CD4-positive, alpha-beta T cell (primary cell): ENCODE results near the gene NAV2. TPM values are rescaled to one million over a fixed set of nuclear protein-coding genes. Genes with fewer than 3 reads are reported as not detected.

Experiments used
- ATAC-seq: fragments of 200-7000 bp; cut with Tn5 transposase; one replicate; pipeline ENCODE4 v1.10.0; 2022; ENCODE audit warnings: mild to moderate bottlenecking; ENCODE audit not compliant: poor library complexity
- CTCF ChIA-PET: fragments of 350-600 bp; sonication (Branson Sonifier 250); formaldehyde crosslinking; loops from one replicate; lab custom pipeline; 2021; ENCODE audit warnings: antibody characterized with exemption, inconsistent platforms; lab: Charles Lee
- POLR2A ChIA-PET: fragments of 350-600 bp; sonication (Branson Sonifier 250); formaldehyde crosslinking; loops from one replicate; lab custom pipeline; 2021; ENCODE audit warnings: antibody characterized with exemption, inconsistent platforms; lab: Charles Lee
- DNase-seq, 14 experiments: peaks; one replicate each; pipeline ENCODE4 v3.0.0-alpha.2; 2013 to 2020; ENCODE audit warnings: mixed read lengths in 2 of 14
- H3K27ac ChIP-seq, 2 donors: one replicate each; pipeline versions ENCODE4 v1.5.1 to v1.7.0; 2013; ENCODE audit warnings: low read length in 2 of 2, low read depth in 1 of 2, mild to moderate bottlenecking in 1 of 2
- H3K27me3 ChIP-seq, 2 experiments: 1 replicate in 1 of 2; 2 replicates in 1 of 2; pipeline versions ENCODE4 v1.6.1 to v1.7.0; 2013; ENCODE audit warnings: low read length in 2 of 2, control low read depth in 1 of 2, mild to moderate bottlenecking in 1 of 2, moderate library complexity in 1 of 2; ENCODE audit not compliant: insufficient read depth in 2 of 2, control insufficient read depth in 1 of 2
- H3K36me3 ChIP-seq: one replicate; pipeline ENCODE4 v1.6.1; 2013; ENCODE audit warnings: low read length, control low read depth; ENCODE audit not compliant: insufficient read depth
- H3K4me1 ChIP-seq: one replicate; pipeline ENCODE4 v1.6.1; 2013; ENCODE audit warnings: low read length, control low read depth; ENCODE audit not compliant: insufficient read depth
- H3K4me3 ChIP-seq: one replicate; pipeline ENCODE4 v1.5.1; 2013; ENCODE audit warnings: mild to moderate bottlenecking, low read length, moderate library complexity
- H3K9me3 ChIP-seq, 2 experiments: 1 replicate in 1 of 2; 2 replicates in 1 of 2; pipeline versions ENCODE4 v1.6.1 to v1.7.0; 2013; ENCODE audit warnings: low read length in 2 of 2, mild to moderate bottlenecking in 2 of 2, control low read depth in 1 of 2, moderate library complexity in 1 of 2; ENCODE audit not compliant: control insufficient read depth in 1 of 2, insufficient read depth in 1 of 2
- H3K27ac Mint-ChIP-seq: one replicate; pipeline ENCODE4 v1.8.0; 2020; ENCODE audit warnings: mixed read lengths
- H3K27me3 Mint-ChIP-seq: one replicate; pipeline ENCODE4 v1.8.0; 2021; ENCODE audit warnings: mixed read lengths
- H3K36me3 Mint-ChIP-seq: one replicate; pipeline ENCODE4 v1.8.0; 2021; ENCODE audit warnings: low read depth, mixed read lengths
- H3K4me1 Mint-ChIP-seq: one replicate; pipeline ENCODE4 v1.8.0; 2021; ENCODE audit warnings: low read depth, mixed read lengths
- H3K4me3 Mint-ChIP-seq: one replicate; pipeline ENCODE4 v1.8.0; 2020; ENCODE audit warnings: mild to moderate bottlenecking, mixed read lengths
- H3K9me3 Mint-ChIP-seq: one replicate; pipeline ENCODE4 v1.8.0; 2020; ENCODE audit warnings: mixed read lengths
- CTCF ChIP-seq: fragments of 200-600 bp; IDR thresholded peaks from one replicate; pipeline ENCODE4 v1.8.0; 2022; ENCODE audit warnings: antibody characterized with exemption, mild to moderate bottlenecking
- intact Hi-C, 2 experiments: fragments of 100-400 bp; cut with DNase I in 1 of 2; cut with micrococcal nuclease in 1 of 2; formaldehyde crosslinking; loops; one replicate each; pipeline versions ENCODE4 v1.15.1 to v1.9.0; 2023 to 2025; cut with DNase I, micrococcal nuclease
- total RNA-seq, 174 experiments: library from RNA in 2 of 174; stranded (reverse) in 2 of 174; gene quantifications; one replicate each; pipeline ENCODE4 v1.2.3 and lab custom pipeline; 2021 to 2026

Gene NAV2
- total RNA-seq, 2 experiments from 2014 or later = 0.55 to 0.64 TPM

DNA sequence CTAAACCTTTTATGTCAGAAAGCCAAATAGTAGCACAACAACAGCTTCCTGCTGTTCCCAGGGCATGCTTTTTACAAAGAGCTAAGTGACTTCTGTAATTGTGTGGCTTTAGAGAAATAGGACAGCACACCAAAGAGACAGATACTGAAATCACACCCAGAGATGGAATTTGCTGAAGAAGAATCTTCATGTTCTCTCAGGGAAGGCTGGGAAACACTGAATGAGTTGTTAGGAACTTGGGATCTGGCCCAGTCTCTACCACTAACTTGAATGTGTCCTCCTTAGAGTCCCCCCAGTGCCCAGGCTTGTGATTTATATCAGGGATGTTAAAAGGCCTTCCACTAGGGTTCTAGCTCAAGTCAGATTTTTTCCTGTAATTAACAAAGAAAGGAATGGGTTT, 272.5 kb downstream of the NAV2 start:
- Histone ChIP-seq H3K36me3 (no peaks in the 10 kb centered on the region), H3K27me3 (no peaks in the 10 kb centered on the region), H3K4me1 (no peaks in the 10 kb centered on the region), H3K4me3 (no peak overlapping the region), H3K9me3 (no peaks in the 10 kb centered on the region), H3K27ac (no peak overlapping the region)
- Mint-ChIP-seq H3K4me3 (no peak overlapping the region), H3K27ac (no peak overlapping the region), H3K27me3 (no peaks in the 10 kb centered on the region), H3K36me3 (no peaks in the 10 kb centered on the region), H3K4me1 (no peaks in the 10 kb centered on the region), H3K9me3 (no peaks in the 10 kb centered on the region)
- intact Hi-C loops = no loop called here
- DNase-seq = no peak
- POLR2A ChIA-PET = no interaction called here
- TF ChIP-seq CTCF = no peak
- ATAC-seq = no peak
- CTCF ChIA-PET = interaction anchor here (0.6 kb wide), 1 partner anchor 210 kb away, joined by 3 read pairs; no protein-coding TSS in a partner anchor

DNA sequence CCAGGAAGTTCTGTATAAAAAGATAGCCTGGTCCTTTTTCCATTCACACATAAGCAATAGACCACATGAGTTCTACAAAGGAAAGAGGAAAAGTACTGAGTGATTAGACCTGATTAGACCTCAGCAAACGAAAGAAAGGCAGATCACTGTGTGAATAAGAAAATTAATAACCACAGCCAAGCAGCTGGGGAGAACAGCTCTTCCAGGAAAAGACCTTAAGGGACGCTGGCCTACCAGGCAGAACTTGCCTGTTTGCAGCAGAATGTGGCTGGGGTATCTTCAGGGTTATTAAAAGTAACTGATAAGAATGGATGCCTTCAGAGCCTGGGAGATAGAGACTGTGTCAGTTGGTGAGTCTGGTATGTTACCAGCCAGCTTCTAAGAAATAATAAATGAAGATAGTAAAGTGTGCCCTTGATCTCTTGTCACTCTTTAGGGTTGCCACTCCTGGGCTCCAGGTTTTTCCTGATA, 274.7 kb downstream of the NAV2 start:
- ChIA-PET CTCF (no interaction called here), POLR2A (no interaction called here)
- Histone ChIP-seq H3K27ac (no peak overlapping the region), H3K9me3 (no peaks in the 10 kb centered on the region), H3K4me1 (no peaks in the 10 kb centered on the region), H3K4me3 (no peak overlapping the region), H3K27me3 (no peaks in the 10 kb centered on the region), H3K36me3 (no peaks in the 10 kb centered on the region)
- no peak for DNase-seq
- H3K4me3 Mint-ChIP-seq = no peak overlapping the region
- H3K4me1 Mint-ChIP-seq = no peaks in the 10 kb centered on the region
- no peak overlapping the region for H3K27ac Mint-ChIP-seq
- no peaks in the 10 kb centered on the region for H3K9me3 Mint-ChIP-seq
- no peaks in the 10 kb centered on the region for H3K36me3 Mint-ChIP-seq
- no peak for ATAC-seq
- no peaks in the 10 kb centered on the region for H3K27me3 Mint-ChIP-seq
- intact Hi-C loops = no loop called here
- TF ChIP-seq CTCF = no peak

DNA sequence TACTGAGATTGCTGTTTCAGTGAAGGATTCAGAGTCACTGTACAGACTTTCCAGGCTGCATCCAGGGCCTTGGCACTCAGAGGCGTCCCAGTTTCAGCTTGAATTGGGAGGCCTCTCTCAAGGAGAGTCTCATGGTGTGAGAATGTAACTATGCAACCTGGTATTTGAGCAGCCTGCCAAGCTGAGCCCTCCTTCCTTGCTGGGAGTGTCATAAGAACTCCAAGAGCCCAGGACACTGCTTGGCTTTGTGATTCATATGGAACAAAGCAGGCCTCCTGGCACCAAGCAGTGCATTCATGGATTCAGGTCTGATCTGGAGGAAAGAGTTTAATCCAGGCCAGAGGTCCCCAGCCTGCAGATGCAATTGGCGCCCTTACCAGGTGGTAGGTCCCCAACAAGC, 276.0 kb downstream of the NAV2 start:
- Mint-ChIP-seq H3K27ac (no peak overlapping the region), H3K27me3 (no peaks in the 10 kb centered on the region), H3K36me3 (no peaks in the 10 kb centered on the region), H3K4me3 (no peak overlapping the region), H3K4me1 (no peaks in the 10 kb centered on the region), H3K9me3 (no peaks in the 10 kb centered on the region)
- H3K27ac ChIP-seq = no peak overlapping the region
- POLR2A ChIA-PET = no interaction called here
- H3K4me1 ChIP-seq = no peaks in the 10 kb centered on the region
- DNase-seq = no peak
- no peak overlapping the region for H3K4me3 ChIP-seq
- CTCF ChIA-PET = no interaction called here
- H3K9me3 ChIP-seq = no peaks in the 10 kb centered on the region
- intact Hi-C loops = no loop called here
- ATAC-seq = no peak
- H3K27me3 ChIP-seq = no peaks in the 10 kb centered on the region
- no peaks in the 10 kb centered on the region for H3K36me3 ChIP-seq
- TF ChIP-seq CTCF = no peak
